SU-DHL-6 (cell line): ENCODE results near the gene NCOA5.

Experiments
- H2AFZ ChIP-seq: fragments of 200-600 bp; sonication (generic); 2 replicates; pipeline ENCODE4 v1.6.1; 2014; ENCODE audit warnings: low read depth, mild to moderate bottlenecking, moderate library complexity, mixed read lengths, antibody characterized with exemption, low read length; ENCODE audit not compliant: severe bottlenecking
- H3F3A ChIP-seq: fragments of 200-600 bp; shearing (Covaris generic); 2 replicates; pipeline ENCODE4 v1.6.0; 2016; ENCODE audit warnings: antibody characterized with exemption, mild to moderate bottlenecking; ENCODE audit not compliant: insufficient read depth
- H3K27ac ChIP-seq: fragments of 200-600 bp; sonication (generic); 2 replicates; pipeline ENCODE4 v1.5.1; 2016; ENCODE audit warnings: low read depth, mild to moderate bottlenecking, low read length, moderate library complexity, mixed read lengths
- H3K27me3 ChIP-seq: fragments of 200-600 bp; sonication (generic), shearing (Covaris generic); 2 replicates; pipeline ENCODE4 v1.6.0; 2014; ENCODE audit warnings: mild to moderate bottlenecking, low read length
- H3K36me3 ChIP-seq: fragments of 200-600 bp; sonication (generic); 2 replicates; pipeline ENCODE4 v1.6.1; 2014; ENCODE audit warnings: mild to moderate bottlenecking, low read length, mixed read lengths
- H3K4me2 ChIP-seq: fragments of 300-600, 200-600 bp; shearing (Covaris generic), sonication (generic); 2 replicates; pipeline ENCODE4 v1.6.0; 2014; ENCODE audit warnings: low read length, low read depth, mild to moderate bottlenecking; ENCODE audit not compliant: poor library complexity, severe bottlenecking
- H3K4me3 ChIP-seq: fragments of 200-600 bp; sonication (generic); 2 replicates; pipeline ENCODE4 v1.5.1; 2014; ENCODE audit warnings: antibody characterized with exemption, low read length, mild to moderate bottlenecking, mixed read lengths; ENCODE audit not compliant: insufficient read depth, poor library complexity, severe bottlenecking
- H3K79me2 ChIP-seq: fragments of 200-600 bp; sonication (generic); 2 replicates; pipeline ENCODE4 v1.6.1; 2014; ENCODE audit warnings: mild to moderate bottlenecking, low read length, moderate library complexity; ENCODE audit not compliant: insufficient read depth
- H3K9ac ChIP-seq: fragments of 200-600 bp; sonication (generic); 2 replicates; pipeline ENCODE4 v1.7.0; 2014; ENCODE audit warnings: mild to moderate bottlenecking, low read length
- H3K9me2 ChIP-seq: fragments of 200-600 bp; sonication (generic); replicated peaks from 2 replicates; pipeline ENCODE4 v1.6.1; 2014; ENCODE audit warnings: low read length; ENCODE audit not compliant: insufficient read depth
- H3K9me3 ChIP-seq: fragments of 200-600 bp; sonication (generic); 2 replicates; pipeline ENCODE4 v1.6.1; 2014; ENCODE audit warnings: low read length, mixed read lengths; ENCODE audit not compliant: insufficient read depth
- H4K20me1 ChIP-seq: fragments of 200-600 bp; sonication (generic); 2 replicates; pipeline ENCODE4 v1.6.1; 2014; ENCODE audit warnings: low read depth, mild to moderate bottlenecking, antibody characterized with exemption, low read length, moderate library complexity, mixed read lengths
- CTCF ChIP-seq: fragments of 200-600 bp; sonication (generic); IDR thresholded peaks from one replicate; pipeline ENCODE4 v1.5.1; 2017; ENCODE audit warnings: antibody characterized with exemption, mild to moderate bottlenecking, low read length, moderate library complexity; ENCODE audit not compliant: insufficient read depth, poor library complexity, severe bottlenecking
- EZH2phosphoT487 ChIP-seq: fragments of 200-600 bp; sonication (generic), shearing (Covaris generic); conservative IDR thresholded peaks from 2 replicates; pipeline ENCODE4 v1.6.1; 2018; ENCODE audit warnings: mild to moderate bottlenecking, antibody characterized with exemption, low read length, moderate library complexity, mixed read lengths

The NCOA5 gene

GRCh38 chr20:46135856-46136633, 46.3 kb upstream of the NCOA5 start:
- Histone ChIP-seq H3K36me3 (no peaks in the 10 kb centered on the region), H3K9ac (no peak overlapping the region)
- TF ChIP-seq EZH2phosphoT487 (no peak), CTCF (no peak)

GRCh38 chr20:46134716-46135115, 45.0 kb upstream of the NCOA5 start:
- Histone ChIP-seq H4K20me1 (no peaks in the 10 kb centered on the region), H3K9ac (no peak overlapping the region), H3F3A (no peaks in the 10 kb centered on the region), H3K9me3 (no peaks in the 10 kb centered on the region), H3K27me3 (no peaks in the 10 kb centered on the region), H3K4me3 (no peak overlapping the region), H2AFZ (no peak overlapping the region), H3K27ac (no peak overlapping the region), H3K79me2 (no peaks in the 10 kb centered on the region), H3K36me3 (no peaks in the 10 kb centered on the region), H3K9me2 (no peaks in the 10 kb centered on the region), H3K4me2 (no peak overlapping the region)
- TF ChIP-seq CTCF (no peak), EZH2phosphoT487 (no peak)

More at GRCh38 chr20:46135856-46136633, 46.3 kb upstream of the NCOA5 start:
- Histone ChIP-seq H3K27ac (no peak overlapping the region), H3K79me2 (no peaks in the 10 kb centered on the region), H4K20me1 (no peaks in the 10 kb centered on the region), H3K9me2 (no peaks in the 10 kb centered on the region), H2AFZ (no peak overlapping the region), H3K9me3 (no peaks in the 10 kb centered on the region), H3K4me2 (no peak overlapping the region), H3K27me3 (no peaks in the 10 kb centered on the region), H3K4me3 (no peak overlapping the region), H3F3A (no peaks in the 10 kb centered on the region)

- Histone ChIP-seq H3K36me3 (no peaks in the 10 kb centered on the region), H3K9ac (no peak overlapping the region), H3K79me2 (no peaks in the 10 kb centered on the region), H3K9me3 (no peaks in the 10 kb centered on the region), H3K9me2 (no peaks in the 10 kb centered on the region), H3F3A (no peaks in the 10 kb centered on the region), H3K4me2 (no peak overlapping the region), H3K27me3 (no peaks in the 10 kb centered on the region), H3K4me3 (no peak overlapping the region), H4K20me1 (no peaks in the 10 kb centered on the region), H2AFZ (no peak overlapping the region), H3K27ac (no peak overlapping the region)
- TF ChIP-seq CTCF = no peak
- no peak for TF ChIP-seq EZH2phosphoT487
These were observed 44.3 kb upstream of the NCOA5 start for GRCh38 chr20:46133886-46134654.
